ENCODE measurements around the gene SETD1A.
A peak's percentile ranks its signal among the peaks of the same experiment; 100 is the strongest.
"Not testable (repeated sequence)": the region's sequence is repeated elsewhere in the genome, so short reads cannot be mapped to it uniquely, and the experiment has no call there.

Gene SETD1A

DNA sequence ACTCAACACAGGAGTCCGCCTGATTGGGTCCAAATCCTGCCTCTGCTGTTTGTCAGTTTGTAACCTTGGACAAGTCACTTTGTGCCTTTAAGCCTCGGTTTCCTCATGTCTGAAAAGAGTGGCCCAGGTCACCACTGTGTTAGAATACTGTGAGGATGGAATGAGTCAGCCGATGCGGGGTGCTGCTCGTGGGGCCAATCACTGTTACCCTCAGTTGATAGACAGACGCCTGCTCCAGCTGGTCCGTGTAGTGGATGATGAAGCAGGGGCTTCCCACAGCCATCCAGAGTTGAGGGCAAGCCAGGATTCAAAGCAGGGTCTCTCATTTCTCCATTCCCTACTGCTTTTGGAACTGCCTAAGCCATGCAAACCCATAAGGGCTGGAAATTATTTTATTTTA is 28.4 kb upstream of the SETD1A start:
- DNase-seq (ENCODE audit: low read depth) = no peak

DNA sequence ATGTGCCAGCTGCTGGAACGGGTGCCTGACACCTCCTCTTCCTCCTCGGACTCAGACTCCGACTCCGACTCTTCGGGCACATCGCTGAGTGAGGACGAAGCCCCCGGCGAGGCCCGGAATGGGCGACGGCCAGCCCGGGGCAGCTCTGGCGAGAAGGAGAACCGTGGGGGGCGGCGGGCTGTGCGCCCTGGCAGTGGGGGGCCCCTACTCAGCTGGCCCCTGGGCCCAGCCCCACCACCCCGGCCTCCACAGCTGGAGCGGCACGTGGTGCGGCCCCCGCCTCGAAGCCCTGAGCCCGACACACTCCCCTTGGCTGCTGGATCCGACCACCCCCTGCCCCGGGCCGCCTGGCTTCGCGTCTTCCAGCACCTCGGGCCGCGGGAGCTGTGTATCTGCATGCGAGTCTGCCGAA is 27.4 kb upstream of the SETD1A start:
- DNase-seq (ENCODE audit: low read depth) = no peak

DNA sequence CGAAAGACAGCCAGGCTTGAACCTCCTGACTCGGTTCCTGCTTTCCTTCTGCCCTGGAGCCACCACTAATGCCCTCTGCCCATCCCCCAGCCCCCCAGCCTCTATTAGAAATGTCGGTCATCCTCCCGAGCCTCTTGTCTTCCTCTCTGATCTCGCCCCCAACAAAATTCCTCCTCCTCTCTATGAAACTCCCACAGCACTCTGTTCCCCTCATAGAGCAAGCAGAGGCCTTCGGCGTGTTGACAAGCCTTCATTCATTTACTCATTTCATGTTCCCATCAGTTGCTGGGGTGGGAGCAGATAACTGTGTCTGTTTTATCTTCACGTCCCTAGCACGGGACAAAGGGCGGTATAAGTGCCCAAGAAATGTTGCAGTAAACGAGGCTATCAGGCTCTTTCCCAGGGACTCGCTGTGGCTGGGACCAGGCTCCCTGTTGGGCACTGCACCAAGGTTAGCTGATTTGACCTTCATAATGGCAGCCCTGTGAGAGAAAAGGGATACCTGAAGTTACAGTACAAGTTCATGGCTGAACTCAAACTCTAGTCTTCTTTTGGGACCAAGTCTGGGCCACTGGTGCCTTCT is 26.4 kb upstream of the SETD1A start:
- no peak for DNase-seq (ENCODE audit: low read depth)

DNA sequence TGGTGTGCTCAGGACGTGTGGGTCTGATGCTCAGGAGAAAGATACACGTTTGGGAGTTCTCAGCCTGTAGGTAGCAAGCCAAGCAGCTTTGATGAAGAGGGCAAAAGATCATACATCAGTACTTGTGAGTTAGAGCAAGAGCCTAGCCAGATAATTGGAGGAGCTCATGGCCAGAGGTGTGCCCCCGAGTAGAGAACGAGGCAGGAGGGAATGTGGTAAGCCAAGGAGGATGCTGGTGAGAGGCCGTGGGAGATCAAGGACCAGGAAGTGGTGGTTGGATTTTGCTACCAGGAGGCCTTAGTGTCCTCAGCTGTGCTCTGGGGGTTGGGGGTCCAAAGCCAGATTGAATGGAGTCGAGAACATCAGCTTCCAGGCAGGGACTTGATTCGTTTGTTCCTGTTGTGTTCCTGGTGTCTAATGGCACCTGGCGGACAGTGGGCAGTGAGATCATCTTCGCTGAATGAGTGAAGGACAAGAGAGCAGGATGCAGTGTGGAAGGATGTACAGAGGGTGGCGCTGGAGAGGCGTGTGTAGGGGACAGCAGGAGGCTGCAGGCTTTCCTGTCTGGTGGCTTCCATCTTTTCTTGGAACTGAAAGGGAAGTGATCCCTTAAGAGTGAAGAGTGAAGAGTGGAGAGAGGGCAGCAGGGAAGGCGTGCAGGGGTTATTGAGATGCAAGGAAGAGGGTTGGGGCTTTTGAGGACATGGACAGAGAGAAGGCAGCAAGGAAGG is 22.6 kb upstream of the SETD1A start:
- no peak for DNase-seq (ENCODE audit: low read depth)

DNA sequence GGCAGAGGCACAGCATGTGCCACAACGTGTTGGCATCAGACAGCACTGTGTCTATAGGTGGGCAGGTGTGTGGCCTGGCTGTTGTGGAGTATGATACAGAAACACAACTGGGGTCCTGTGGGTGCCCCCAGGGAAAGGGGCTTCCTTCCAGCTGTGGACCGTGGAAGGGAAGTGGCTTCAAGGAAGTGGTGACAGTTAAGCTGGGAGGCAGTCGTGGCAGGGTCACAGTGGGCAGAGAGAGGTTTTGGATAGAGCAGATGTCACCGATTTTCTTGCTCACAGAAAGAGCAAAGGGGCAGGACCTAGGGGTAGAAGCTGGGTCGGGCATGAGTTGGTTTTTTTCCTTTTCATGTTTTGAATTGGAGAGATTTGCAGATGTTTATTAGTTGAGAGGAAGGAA is 19.9 kb upstream of the SETD1A start:
- DNase-seq (ENCODE audit: low read depth) = no peak

DNA sequence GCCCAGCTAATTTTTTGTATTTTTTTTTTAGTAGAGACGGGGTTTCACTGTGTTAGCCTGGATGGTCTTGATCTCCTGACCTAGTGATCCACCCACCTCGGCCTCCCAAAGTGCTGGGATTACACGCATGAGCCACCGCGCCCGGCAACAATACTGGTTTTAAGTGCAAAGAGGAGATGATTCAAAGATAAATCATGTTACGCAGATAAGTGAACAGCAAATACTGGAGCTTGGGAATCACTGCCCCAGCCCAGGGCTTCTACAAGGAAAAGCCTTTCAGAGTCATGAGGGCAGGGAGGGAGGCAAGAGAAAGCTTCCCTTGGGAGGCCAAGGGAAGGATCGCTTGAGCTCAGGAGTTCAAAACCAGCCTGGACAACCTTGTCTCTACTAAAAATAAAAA is 18.0 kb upstream of the SETD1A start:
- DNase-seq (ENCODE audit: low read depth) = not testable (repeated sequence)

DNA sequence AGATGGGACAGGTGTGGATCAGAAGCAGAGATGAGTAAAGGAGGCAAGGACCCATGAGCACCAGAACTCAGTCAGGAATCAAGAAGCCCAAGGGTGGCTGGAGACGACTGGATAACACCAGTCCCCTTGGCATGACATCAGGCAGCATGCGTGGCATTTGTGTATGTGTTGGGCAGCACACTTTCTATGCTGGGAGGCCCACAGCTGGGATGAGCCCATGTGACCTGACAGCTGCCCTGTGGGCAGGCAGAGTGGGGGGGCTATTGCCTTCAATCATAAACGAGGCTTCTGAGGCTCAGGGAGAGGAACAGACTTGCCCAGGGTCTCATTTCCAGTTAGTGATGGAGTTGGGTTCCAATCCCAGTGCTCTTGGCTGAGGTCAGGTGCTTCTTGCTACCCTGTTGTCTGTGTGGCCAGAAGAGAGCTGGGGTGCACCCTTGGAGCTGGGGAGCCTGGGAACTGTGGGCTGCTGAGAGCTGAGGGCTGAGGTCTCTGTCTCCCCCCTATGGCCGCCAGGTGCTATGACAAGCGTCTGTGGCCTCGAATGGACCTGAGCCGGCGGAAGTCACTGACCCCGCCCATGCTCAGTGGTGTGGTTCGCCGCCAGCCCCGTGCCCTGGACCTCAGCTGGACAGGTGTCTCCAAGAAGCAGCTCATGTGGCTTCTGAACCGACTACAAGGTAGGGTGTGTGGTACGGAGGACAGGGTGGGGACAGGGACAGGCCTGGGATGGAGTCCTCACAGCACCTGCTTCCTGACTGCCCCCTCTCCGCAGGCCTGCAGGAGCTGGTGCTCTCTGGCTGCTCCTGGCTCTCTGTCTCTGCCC is 15.7 kb upstream of the SETD1A start:
- peak; percentile 26 for DNase-seq (ENCODE audit: low read depth)

DNA sequence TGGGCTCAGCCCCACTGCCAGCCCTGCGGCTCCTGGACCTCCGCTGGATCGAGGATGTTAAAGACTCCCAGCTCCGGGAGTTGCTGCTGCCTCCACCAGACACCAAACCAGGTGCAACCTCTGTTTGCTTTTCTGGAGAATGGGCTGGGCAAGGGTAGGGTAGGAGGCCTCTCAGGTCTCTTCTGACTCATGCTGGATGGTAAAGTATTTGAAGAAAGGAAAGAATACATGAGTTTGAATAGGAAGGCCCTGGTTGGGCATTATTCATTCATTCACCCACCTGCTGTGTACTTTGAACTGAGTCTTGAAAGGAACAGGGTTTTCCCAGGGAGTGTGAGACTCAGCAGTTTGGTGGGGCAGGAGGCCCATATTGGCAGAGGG is 15.1 kb upstream of the SETD1A start:
- no peak for DNase-seq (ENCODE audit: low read depth)

DNA sequence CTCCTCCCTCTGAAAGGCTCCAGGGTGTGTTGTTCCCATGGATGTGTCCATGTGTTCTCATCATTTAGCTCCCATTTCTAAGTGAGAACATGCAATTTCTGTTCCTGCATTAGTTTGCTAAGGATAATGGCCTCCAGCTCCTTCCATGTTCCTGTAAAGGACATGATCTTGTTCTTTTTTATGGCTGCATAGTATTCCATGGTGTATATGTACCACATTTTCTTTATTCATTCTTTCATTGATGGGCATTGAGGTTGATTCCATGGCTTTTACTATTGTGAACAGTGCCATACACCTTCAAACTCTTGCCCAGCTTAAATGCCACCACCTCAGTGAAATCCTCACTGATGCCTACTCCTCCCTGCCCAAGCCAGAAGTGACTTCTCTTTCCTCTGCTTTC is 13.2 kb upstream of the SETD1A start:
- DNase-seq (ENCODE audit: low read depth) = no peak

DNA sequence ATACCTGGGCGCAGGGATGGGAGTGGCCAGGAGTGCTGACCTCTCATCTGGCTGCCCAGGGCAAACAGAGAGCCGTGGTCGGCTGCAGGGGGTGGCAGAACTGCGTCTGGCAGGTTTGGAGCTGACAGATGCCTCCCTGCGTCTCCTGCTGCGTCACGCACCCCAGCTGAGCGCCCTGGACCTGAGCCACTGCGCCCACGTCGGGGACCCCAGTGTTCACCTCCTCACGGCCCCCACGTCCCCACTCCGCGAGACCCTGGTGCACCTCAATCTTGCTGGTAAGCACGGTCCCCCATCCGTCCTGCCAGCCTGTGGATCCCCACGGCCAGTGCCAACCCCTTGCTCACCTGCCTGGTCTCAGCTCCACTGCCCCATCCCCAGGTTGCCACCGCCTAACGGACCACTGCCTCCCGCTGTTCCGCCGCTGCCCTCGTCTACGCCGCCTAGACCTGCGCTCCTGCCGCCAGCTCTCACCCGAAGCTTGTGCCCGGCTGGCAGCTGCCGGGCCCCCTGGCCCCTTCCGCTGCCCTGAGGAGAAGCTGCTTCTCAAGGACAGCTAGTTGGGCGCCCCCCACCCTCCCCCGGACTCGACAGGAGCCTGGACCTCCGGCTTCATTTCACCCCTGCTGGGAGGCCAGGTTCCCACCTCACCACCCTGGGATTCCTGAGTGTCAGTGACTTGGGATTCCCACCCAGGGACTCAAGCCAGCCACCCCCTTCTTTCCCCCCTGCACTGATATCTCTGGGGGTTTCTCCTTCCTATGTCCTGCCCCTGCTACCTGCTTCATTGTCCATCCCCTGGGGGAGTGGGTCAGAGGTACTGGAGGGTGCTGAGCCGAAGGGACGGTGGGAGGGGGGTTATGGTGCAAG is 10.6 kb upstream of the SETD1A start:
- DNase-seq (ENCODE audit: low read depth) = no peak

DNA sequence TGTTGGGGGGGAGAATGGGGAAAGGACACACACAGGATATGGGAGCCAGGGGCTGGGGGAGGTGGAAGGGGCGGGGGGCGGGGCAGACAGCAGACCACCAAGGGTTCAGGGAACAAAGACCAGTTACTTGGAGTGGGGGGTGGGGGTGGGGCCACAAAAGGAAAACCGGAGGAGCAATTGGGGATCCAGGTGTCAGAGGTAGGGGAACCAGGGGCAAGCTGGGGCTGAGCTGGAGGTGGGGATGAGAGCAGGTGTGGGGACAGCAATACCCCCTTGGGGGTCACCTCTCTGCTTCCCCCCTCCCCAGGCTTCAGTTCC is 10.1 kb upstream of the SETD1A start:
- DNase-seq (ENCODE audit: low read depth) = no peak

DNA sequence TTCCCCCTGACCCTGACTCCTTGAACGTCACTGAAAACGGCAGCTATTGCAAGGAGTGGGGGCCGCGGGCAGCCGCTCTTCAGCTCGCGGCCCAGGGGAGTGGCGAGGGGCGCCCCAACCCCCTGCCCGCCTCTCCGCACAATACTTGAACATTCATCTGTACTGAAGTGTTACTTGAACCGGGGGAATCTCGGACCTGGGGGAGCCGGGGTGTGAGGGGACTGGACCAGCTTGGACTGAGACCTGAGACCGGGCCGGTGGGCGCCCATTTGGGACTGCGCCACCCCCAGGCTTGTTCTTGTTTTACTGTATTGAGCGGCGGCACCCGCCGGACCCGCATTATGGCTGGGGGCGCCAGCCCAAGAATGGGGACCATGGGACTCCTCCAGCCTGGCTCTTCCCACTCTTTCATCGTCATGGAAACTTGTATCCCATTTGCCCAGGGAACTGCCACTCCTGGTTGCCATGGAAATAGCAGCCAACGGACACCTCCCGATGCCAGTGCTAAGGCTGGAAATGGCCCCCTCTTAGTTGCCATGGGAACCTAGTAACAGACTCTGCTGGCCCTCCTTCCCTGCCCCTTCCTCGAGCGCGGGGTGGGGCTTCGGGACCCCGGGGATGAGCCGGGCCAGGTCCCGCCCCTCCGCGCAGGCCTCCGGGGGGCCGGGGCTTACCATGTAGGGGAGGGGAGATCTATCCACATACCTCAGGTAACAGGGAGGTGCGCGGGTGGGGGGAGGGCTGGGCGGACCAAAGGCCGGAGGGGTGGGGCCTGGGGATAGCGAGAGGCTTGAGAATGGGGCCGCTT is 9.5 kb upstream of the SETD1A start:
- DNase-seq (ENCODE audit: low read depth) = no peak

DNA sequence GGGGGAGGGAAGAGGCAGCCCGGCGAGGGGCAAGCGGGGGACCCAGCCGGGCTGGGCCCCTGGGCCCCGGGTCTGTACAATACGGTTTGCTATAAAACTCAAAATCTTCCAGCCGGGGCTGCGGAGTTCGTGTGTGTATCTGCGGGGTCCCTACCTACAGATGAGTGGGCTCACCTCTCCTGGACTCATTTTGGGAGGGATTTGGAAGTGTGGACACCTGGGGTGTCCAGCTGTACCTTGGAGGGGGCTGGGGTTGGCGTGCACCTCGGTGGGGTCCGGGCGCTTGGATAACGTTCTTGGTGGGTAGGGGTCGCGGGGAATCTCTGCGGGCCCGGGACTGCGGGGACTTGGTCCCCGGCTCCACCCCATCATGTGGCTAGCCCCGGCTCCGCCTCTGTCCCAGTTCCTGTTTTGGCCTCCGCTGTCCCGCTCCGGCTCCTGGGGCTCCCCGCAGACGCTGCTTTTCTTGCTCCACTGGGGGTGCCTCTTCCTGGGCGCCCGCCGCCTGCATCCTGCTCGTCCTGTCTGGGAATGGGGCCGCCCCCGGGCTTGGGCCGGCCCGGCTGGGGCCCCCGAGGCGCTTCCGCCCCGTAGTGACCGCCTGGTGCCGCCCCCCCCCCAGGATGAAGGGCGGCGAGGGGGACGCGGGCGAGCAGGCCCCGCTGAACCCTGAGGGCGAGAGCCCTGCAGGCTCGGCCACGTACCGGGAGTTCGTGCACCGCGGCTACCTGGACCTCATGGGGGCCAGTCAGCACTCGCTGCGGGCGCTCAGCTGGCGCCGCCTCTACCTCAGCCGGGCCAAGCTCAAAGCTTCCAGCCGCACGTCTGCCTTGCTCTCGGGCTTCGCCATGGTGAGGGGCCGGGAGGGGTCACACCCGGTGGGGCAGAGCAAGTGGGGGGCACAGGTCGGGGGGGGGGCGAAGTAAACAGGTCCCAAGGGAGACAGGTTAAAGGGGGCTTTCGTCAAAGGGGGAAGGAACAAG is 8.6 kb upstream of the SETD1A start, which contains the start of gene ORAI3:
ORAI3 (plus strand) TSS at position 402 of the 983 bp plus-strand sequence; CDS start at position 624, 222 bp downstream.
- DNase-seq (ENCODE audit: low read depth) = peak; percentile 22

DNA sequence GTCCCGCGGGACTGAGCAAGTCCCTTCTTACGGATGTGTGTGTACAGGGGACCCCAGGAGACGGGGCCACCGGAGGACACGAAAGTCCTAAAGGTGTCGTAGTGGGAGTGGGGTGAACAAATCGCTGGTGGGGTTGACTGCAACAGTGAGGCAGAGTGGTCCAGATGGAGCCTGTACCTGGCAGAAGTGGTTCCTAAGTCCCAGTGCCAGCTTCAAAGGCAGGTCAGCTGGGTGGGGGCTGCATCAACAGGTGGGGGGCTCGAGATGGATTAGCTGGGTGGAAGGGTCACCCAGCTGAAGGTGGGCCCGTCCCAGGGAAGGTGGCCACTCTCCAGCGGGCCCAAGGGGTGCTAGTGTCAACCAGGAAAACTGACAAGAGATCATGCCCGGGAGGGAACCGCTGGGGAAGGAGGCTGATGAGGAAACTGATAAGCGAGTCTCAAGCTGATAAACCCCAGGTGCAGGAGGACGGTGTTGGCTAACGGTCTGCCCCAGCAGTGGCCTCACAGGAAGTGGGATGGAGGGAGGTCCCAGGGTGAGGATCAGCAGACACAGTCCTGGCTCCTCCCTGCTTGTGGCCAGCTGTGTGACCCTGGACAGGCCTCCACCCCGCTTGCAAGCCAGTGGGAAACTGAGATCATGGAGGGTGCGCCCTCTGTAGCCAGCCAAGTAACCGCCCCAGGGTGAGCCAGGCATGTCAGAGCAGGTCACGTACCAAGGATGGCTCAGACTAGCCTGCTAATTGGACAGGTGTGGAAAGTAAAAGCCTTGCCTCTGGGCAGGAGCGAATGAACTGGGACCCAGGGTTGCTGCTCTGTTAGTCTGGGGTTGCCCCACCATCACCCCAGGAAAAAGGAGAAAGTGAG is 7.7 kb upstream of the SETD1A start:
- DNase-seq (ENCODE audit: low read depth) = no peak

DNA sequence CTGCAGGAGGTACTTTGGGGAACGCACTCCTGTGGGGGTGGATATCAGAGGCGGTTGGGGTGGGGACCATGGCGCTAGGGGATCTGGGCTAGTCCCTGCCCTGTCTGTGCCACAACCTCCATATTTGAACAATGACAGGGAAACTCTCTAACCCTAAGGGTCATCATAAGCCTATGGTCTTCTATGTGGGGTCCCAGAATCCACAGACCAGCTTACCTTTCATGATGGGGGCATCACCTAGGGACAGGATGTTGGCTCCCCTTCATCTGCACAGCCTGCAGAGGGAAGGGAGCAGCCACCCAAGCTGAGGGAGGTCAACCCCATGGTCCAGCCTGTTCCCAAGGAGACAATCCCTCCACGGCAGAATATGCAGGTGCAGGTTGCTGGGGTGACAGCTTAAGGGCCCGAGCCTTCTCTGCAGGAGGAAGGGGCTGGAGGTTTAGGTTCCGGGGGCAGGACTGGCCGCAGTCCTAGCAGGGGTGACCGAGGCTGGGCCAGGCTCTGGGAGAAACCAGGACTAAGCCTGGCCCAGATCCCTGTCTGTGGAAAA is 7.0 kb upstream of the SETD1A start:
- DNase-seq (ENCODE audit: low read depth) = no peak

DNA sequence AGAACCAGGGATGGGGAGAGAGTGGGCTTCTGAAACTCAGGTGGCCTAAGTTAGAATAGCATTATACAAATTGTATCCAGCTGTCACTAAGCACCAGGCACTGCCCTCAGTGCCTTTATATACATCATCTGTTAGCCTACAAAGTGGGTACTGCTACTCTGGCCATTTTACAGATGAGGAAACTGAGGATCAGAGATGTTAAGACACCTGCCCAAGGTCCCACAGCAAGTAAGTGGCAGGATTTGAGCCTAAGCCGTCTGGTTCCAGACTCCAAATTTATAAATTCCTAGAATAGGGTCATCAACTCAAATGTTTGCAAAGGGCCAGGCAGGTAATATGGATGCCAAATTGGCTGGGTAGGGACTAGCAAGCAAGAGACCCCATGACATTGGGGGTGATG is 6.4 kb upstream of the SETD1A start:
- no peak for DNase-seq (ENCODE audit: low read depth)

DNA sequence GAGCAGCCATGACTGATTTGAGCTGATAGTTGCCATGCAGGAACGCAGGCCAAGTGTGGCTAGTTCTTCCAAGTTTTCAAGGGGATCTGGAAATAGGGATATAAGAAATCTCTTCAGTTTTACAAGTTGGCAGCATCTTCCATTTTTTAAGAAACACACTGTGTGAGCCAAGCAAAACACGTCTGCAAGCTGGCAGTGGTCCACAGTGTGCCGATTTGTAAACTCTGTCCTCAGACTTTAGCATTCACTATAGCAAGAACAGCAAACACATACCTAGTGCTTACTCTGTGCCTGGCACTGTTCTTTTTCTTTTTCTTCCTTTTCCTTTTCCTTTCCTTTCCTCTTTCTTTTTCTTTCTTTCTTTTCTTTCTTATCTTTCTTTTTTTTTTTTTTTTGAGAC is 5.8 kb upstream of the SETD1A start:
- no peak for DNase-seq (ENCODE audit: low read depth)

DNA sequence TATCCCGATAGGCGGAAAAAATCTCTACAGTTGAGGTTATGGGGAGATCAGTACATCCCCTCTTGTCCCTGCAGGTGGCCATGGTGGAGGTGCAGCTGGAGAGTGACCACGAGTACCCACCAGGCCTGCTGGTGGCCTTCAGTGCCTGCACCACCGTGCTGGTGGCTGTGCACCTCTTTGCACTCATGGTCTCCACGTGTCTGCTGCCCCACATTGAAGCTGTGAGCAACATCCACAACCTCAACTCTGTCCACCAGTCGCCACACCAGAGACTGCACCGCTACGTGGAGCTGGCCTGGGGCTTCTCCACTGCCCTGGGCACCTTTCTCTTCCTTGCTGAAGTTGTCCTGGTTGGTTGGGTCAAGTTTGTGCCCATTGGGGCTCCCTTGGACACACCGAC is 4.4 kb upstream of the SETD1A start:
- DNase-seq (ENCODE audit: low read depth) = no peak

Measured in T-helper 22 cell (primary cell).